ENCODE data around the gene LRRTM3.
A peak's percentile ranks its signal among the peaks of the same experiment; 100 is the strongest.

Gene LRRTM3

GRCh38 chr10:67115972-67116371, 190.1 kb downstream of the LRRTM3 start:
- no peak overlapping the region for H3K27ac ChIP-seq
- in situ Hi-C loops (cut with HindIII; ENCODE audit: low pct_ligation_motif_present, low sequenced_read_pairs) = no loop called here
- no peaks in the 10 kb centered on the region for H3K27me3 ChIP-seq (replicated peaks)
- TF ChIP-seq CTCF (IDR thresholded peaks at IDR 0.05; ENCODE audit: low read depth, low read length, missing control alignments) = no peak
- peak; percentile 57 for DNase-seq
- H3K4me3 ChIP-seq (ENCODE audit: low read depth, low read length) = no peak overlapping the region
- no peaks in the 10 kb centered on the region for H3K36me3 ChIP-seq (replicated peaks)

- TF ChIP-seq CTCF (IDR thresholded peaks at IDR 0.05; ENCODE audit: low read depth, low read length, missing control alignments) = no peak
- H3K27ac ChIP-seq = no peak overlapping the region
- H3K36me3 ChIP-seq (replicated peaks) = no peaks in the 10 kb centered on the region
- no peak overlapping the region for H3K4me3 ChIP-seq (ENCODE audit: low read depth, low read length)
- in situ Hi-C loops (cut with HindIII; ENCODE audit: low pct_ligation_motif_present, low sequenced_read_pairs) = no loop called here
- peak; percentile 38 for DNase-seq
- H3K27me3 ChIP-seq (replicated peaks) = no peaks in the 10 kb centered on the region
Observed at GRCh38 chr10:67119651-67120050, 193.8 kb downstream of the LRRTM3 start.

- TF ChIP-seq CTCF (IDR thresholded peaks at IDR 0.05; ENCODE audit: low read depth, low read length, missing control alignments) = no peak
- no peaks in the 10 kb centered on the region for H3K27me3 ChIP-seq (replicated peaks)
- H3K27ac ChIP-seq = no peak overlapping the region
- no peak overlapping the region for H3K4me3 ChIP-seq (ENCODE audit: low read depth, low read length)
- peak; percentile 3 for DNase-seq
- no peaks in the 10 kb centered on the region for H3K36me3 ChIP-seq (replicated peaks)
- in situ Hi-C loops (cut with HindIII; ENCODE audit: low pct_ligation_motif_present, low sequenced_read_pairs) = no loop called here
Observed at GRCh38 chr10:67127441-67127840, 201.6 kb downstream of the LRRTM3 start.

- no peak for DNase-seq
- Histone ChIP-seq H3K27me3 (replicated peaks) (no peaks in the 10 kb centered on the region), H3K4me3 (ENCODE audit: low read depth, low read length) (no peak overlapping the region), H3K27ac (no peak overlapping the region), H3K36me3 (replicated peaks) (no peaks in the 10 kb centered on the region)
- no peak for TF ChIP-seq CTCF (IDR thresholded peaks at IDR 0.05; ENCODE audit: low read depth, low read length, missing control alignments)
- in situ Hi-C loops (cut with HindIII; ENCODE audit: low pct_ligation_motif_present, low sequenced_read_pairs) = no loop called here
Observed at GRCh38 chr10:67140641-67141040, 214.8 kb downstream of the LRRTM3 start.

GRCh38 chr10:67141300-67141699, 215.5 kb downstream of the LRRTM3 start:
- TF ChIP-seq CTCF (IDR thresholded peaks at IDR 0.05; ENCODE audit: low read depth, low read length, missing control alignments) = no peak
- H3K27ac ChIP-seq = no peak overlapping the region
- H3K27me3 ChIP-seq (replicated peaks) = no peaks in the 10 kb centered on the region
- no peak overlapping the region for H3K4me3 ChIP-seq (ENCODE audit: low read depth, low read length)
- H3K36me3 ChIP-seq (replicated peaks) = no peaks in the 10 kb centered on the region
- in situ Hi-C loops (cut with HindIII; ENCODE audit: low pct_ligation_motif_present, low sequenced_read_pairs) = no loop called here
- DNase-seq = no peak

- in situ Hi-C loops (cut with HindIII; ENCODE audit: low pct_ligation_motif_present, low sequenced_read_pairs) = no loop called here
- H3K4me3 ChIP-seq (ENCODE audit: low read depth, low read length) = no peak overlapping the region
- no peaks in the 10 kb centered on the region for H3K36me3 ChIP-seq (replicated peaks)
- no peak for TF ChIP-seq CTCF (IDR thresholded peaks at IDR 0.05; ENCODE audit: low read depth, low read length, missing control alignments)
- no peaks in the 10 kb centered on the region for H3K27me3 ChIP-seq (replicated peaks)
- no peak for DNase-seq
- no peak overlapping the region for H3K27ac ChIP-seq
Observed at GRCh38 chr10:67144530-67144929, 218.7 kb downstream of the LRRTM3 start.
